ENCODE measurements around the gene OSTN. TPM values are rescaled to one million over a fixed set of nuclear protein-coding genes. Genes with fewer than 3 reads are reported as not detected.
"Not testable (repeated sequence)": the region's sequence is repeated elsewhere in the genome, so short reads cannot be mapped to it uniquely, and the experiment has no call there.

OSTN gene
- total RNA-seq, 2 experiments from 2014 or later: not detected

GRCh38 chr3:191268737-191269136 lies 69.7 kb downstream of the OSTN start:
- Histone ChIP-seq H3K27ac (ENCODE audit: low read depth, low read length, poor library complexity, severe bottlenecking) (no peak overlapping the region), H3K4me1 (ENCODE audit: insufficient read depth, low read length, poor library complexity, severe bottlenecking) (peaks cover 11% of the 10 kb centered on the region), H3K9me2 (ENCODE audit: insufficient read depth, low read length) (no peaks in the 10 kb centered on the region), H3K4me3 (ENCODE audit: low read depth, low read length, poor library complexity, severe bottlenecking) (no peak overlapping the region), H4K20me1 (ENCODE audit: insufficient read depth, low read length) (no peaks in the 10 kb centered on the region), H3K36me3 (ENCODE audit: insufficient read depth, low read length) (peaks cover 3% of the 10 kb centered on the region; the same call in 1 of the 2 replicates), H2AFZ (ENCODE audit: low read length) (peak overlapping the region; percentile 42; the same call in 1 of the 2 replicates), H3K4me2 (ENCODE audit: low read length) (no peak overlapping the region), H3K79me2 (ENCODE audit: insufficient read depth, low read depth, low read length) (no peaks in the 10 kb centered on the region), H3K9me3 (ENCODE audit: low read length) (peaks cover 7% of the 10 kb centered on the region; the same call in 1 of the 2 replicates)
- DNase-seq (ENCODE audit: low spot score): no peak
- no TSS peak for BruUV-seq (replicated peaks)
- TF ChIP-seq CTCF (conservative IDR thresholded peaks at IDR 0.05; ENCODE audit: low read length): no peak
- intact Hi-C loops (cut with micrococcal nuclease; ENCODE audit: unreplicated experiment): no loop called here
- POLR2A ChIA-PET: interaction anchor here (0.9 to 2.4 kb wide), 11 partner anchors 11 to 48 kb away, joined by 3 to 9 read pairs (median 3); no protein-coding TSS in a partner anchor
- CTCF ChIA-PET (ENCODE audit: unreplicated experiment): no interaction called here

GRCh38 chr3:191269289-191270085 lies 70.4 kb downstream of the OSTN start:
- Histone ChIP-seq H3K27ac (ENCODE audit: low read depth, low read length, poor library complexity, severe bottlenecking) (no peak overlapping the region), H3K4me1 (ENCODE audit: insufficient read depth, low read length, poor library complexity, severe bottlenecking) (peaks cover 7% of the 10 kb centered on the region), H3K79me2 (ENCODE audit: insufficient read depth, low read depth, low read length) (no peaks in the 10 kb centered on the region), H3K9me3 (ENCODE audit: low read length) (peaks cover 7% of the 10 kb centered on the region; the same call in 1 of the 2 replicates), H2AFZ (ENCODE audit: low read length) (peak overlapping the region; percentile 42), H4K20me1 (ENCODE audit: insufficient read depth, low read length) (no peaks in the 10 kb centered on the region), H3K9me2 (ENCODE audit: insufficient read depth, low read length) (no peaks in the 10 kb centered on the region), H3K4me3 (ENCODE audit: low read depth, low read length, poor library complexity, severe bottlenecking) (no peak overlapping the region), H3K4me2 (ENCODE audit: low read length) (no peak overlapping the region), H3K36me3 (ENCODE audit: insufficient read depth, low read length) (peaks cover 3% of the 10 kb centered on the region; the same call in 1 of the 2 replicates)
- TF ChIP-seq CTCF (conservative IDR thresholded peaks at IDR 0.05; ENCODE audit: low read length) (no peak), EZH2phosphoT487 (IDR thresholded peaks at IDR 0.05; ENCODE audit: borderline replicate concordance, low read depth, low read length) (no peak)
- DNase-seq (ENCODE audit: low spot score): no peak
- intact Hi-C loops (cut with micrococcal nuclease; ENCODE audit: unreplicated experiment): no loop called here
- CTCF ChIA-PET (ENCODE audit: unreplicated experiment): no interaction called here
- BruUV-seq (replicated peaks): no TSS peak
- POLR2A ChIA-PET: interaction anchor here (0.5 to 2.4 kb wide), 15 partner anchors 8 to 343 kb away, joined by 3 to 10 read pairs (median 4); no protein-coding TSS in a partner anchor

GRCh38 chr3:191275244-191275643 lies 76.2 kb downstream of the OSTN start:
- H3K4me2 ChIP-seq (ENCODE audit: low read length); H3K27ac ChIP-seq (ENCODE audit: low read depth, low read length, poor library complexity, severe bottlenecking); CTCF ChIA-PET (ENCODE audit: unreplicated experiment); H3K4me1 ChIP-seq (ENCODE audit: insufficient read depth, low read length, poor library complexity, severe bottlenecking); H3K9me3 ChIP-seq (ENCODE audit: low read length); H3K36me3 ChIP-seq (ENCODE audit: insufficient read depth, low read length); DNase-seq (ENCODE audit: low spot score); H3K79me2 ChIP-seq (ENCODE audit: insufficient read depth, low read depth, low read length); H3K9me2 ChIP-seq (ENCODE audit: insufficient read depth, low read length); BruUV-seq (replicated peaks); H4K20me1 ChIP-seq (ENCODE audit: insufficient read depth, low read length); H3K4me3 ChIP-seq (ENCODE audit: low read depth, low read length, poor library complexity, severe bottlenecking); intact Hi-C loops (cut with micrococcal nuclease; ENCODE audit: unreplicated experiment): not testable (repeated sequence)
- POLR2A ChIA-PET: interaction anchor here (0.6 to 4.3 kb wide), 9 partner anchors 9 to 175 kb away, joined by 3 to 31 read pairs (median 6); no protein-coding TSS in a partner anchor
- H2AFZ ChIP-seq (ENCODE audit: low read length): peak overlapping the region; percentile 76; the same call in 1 of the 2 replicates
